WI38 (cell line): ENCODE results near the gene NPC2.

ENCODE experiments used
- H3K4me3 ChIP-seq: 2 replicates; pipeline ENCODE4 v1.5.1; 2011; ENCODE audit warnings: low read depth, mild to moderate bottlenecking, control low read depth, low read length
- CTCF ChIP-seq: IDR thresholded peaks from 2 replicates; pipeline ENCODE4 v1.5.1; 2012; ENCODE audit warnings: low read depth, mild to moderate bottlenecking, control low read depth, low read length

NPC2 gene

GRCh38 chr14:74505831-74506230 lies 12.7 kb upstream of the NPC2 start:
- TF ChIP-seq CTCF: no peak
- H3K4me3 ChIP-seq: no peak overlapping the region

GRCh38 chr14:74504874-74505720 lies 12.0 kb upstream of the NPC2 start:
- no peak overlapping the region for H3K4me3 ChIP-seq
- no peak for TF ChIP-seq CTCF

- H3K4me3 ChIP-seq: no peak overlapping the region
Observed at GRCh38 chr14:74504412-74504811, 11.3 kb upstream of the NPC2 start.

GRCh38 chr14:74503938-74504335 lies 10.8 kb upstream of the NPC2 start:
- TF ChIP-seq CTCF: no peak
- no peak overlapping the region for H3K4me3 ChIP-seq

More at GRCh38 chr14:74504412-74504811, 11.3 kb upstream of the NPC2 start:
- no peak for TF ChIP-seq CTCF

GRCh38 chr14:74503291-74503937 lies 10.3 kb upstream of the NPC2 start:
- H3K4me3 ChIP-seq: no peak overlapping the region
- TF ChIP-seq CTCF: no peak

- no peak overlapping the region for H3K4me3 ChIP-seq
- peak; percentile 34; the same call in 1 of the 2 replicates for TF ChIP-seq CTCF
Observed at GRCh38 chr14:74502236-74503019, 9.3 kb upstream of the NPC2 start.
